ENCODE measurements around the gene FUBP3.

- TF ChIP-seq EZH2 (IDR thresholded peaks at IDR 0.05; ENCODE audit: low read depth, unreplicated experiment) (no peak), NANOG (IDR thresholded peaks at IDR 0.05; ENCODE audit: borderline replicate concordance) (no peak), CTCF (conservative IDR thresholded peaks at IDR 0.05; ENCODE audit: low read depth in 2 of 2) (no peak), JUNB (IDR thresholded peaks at IDR 0.05; ENCODE audit: unreplicated experiment) (no peak), POLR2AphosphoS5 (IDR thresholded peaks at IDR 0.05; ENCODE audit: low read depth) (no peak), EZH2phosphoT487 (IDR thresholded peaks at IDR 0.05; ENCODE audit: unreplicated experiment) (no peak)
Observed at GRCh38 chr9:130636648-130637020, 57.3 kb downstream of the FUBP3 start.
